ENCODE measurements around the gene DEDD.

The DEDD gene

DNA sequence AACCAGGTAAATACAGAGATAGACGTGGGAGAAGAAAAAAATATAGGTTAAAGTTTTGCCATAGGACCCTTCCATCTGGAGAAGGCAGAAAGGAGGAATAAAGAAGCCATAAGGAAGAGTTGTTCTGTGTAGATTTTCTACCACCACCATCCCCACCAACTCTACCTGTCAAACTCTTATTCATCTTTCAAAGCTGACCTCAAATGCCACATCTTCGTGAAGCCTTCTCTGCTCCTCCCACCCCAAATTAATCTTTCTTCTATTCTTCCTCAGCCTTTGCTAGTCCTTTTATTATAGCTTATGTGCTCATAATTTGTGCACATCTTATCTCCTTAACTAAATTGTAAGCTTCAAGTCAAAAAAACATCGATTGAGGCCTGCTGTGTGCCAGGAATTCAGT lies 41.9 kb downstream of the DEDD start:
- DNase-seq, result no peak

DNA sequence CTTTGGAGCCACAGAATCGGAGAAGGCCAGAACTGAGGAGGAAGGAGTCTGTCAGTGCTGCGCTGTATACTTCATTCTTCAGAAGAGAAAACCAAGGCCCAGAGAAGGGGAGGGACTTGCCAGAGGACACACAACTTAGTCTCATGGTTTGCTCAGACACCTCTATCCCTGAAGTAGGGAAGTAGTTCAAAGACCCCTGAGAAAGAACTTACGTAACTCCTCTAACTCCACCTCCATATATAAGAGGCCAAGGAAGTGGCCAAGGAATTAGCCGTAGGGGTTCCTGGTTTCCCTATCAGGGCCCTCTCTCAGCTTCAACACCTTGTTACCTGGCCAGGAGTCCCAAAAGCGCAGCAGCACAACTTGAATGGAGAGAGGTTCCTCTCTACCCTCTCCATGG lies 42.5 kb downstream of the DEDD start:
- no peak for DNase-seq

DNA sequence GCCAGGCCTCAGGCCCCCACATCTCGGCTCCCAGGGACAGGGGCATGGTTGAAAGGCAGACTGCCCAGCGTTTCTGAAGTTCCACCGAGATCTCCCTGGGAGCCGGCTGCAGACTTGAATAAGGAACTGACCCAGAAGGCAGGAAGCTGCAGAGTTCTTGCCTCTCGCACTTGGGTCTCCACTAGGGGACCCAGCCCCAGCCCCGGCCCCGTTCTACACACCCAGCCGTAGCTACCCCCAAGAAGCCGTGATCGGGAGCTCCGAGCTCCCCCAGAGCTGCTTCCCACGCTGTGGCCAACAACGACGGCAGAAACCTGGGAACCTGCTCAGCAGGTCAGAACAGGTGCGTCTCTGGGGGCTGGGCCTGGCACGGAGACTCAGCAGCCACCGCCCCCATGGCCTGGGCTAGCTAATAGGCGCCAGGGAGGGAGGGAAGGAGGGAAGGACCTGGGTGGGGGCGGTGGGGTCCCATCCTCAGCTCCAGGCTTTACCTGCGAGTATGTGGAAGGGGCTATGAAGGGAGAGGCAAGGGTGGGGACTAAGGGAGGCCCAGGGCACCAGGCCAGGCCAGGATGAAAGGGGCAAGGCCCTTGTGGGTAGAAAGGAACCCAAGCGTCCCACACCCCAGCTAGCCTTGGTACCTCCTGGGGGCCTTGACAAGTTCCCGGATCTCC lies 43.1 kb downstream of the DEDD start, which contains the start of gene NECTIN4:
TSS of gene NECTIN4 (minus strand) at position 308 of the 674 bp plus-strand sequence. CDS start at position 46, 262 bp downstream.
- DNase-seq, result no peak

DNA sequence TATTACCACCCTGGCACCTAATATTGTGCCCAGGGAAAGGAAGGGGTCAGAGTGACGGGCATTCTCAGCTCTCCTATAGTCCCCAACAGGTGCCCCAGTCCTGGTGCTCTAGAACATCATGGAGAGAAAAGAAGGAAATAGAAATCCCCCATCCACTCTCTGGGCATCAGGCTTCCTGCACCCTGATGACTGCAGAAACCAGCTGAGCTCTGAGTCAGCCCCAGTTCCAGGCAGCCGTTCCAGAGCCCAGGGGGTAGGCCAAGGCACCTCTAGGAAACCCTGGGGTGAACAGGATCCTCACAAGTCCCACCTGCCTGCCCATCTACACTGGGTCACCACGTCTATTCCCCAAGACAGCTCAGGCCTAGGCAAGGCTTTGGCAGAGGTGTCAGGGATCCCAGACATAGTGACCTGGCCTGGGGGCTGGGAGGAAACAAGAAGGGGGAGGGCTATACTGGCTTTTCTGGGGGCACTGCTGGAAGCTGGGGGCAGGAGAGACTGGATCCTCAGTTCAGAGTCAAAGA lies 43.8 kb downstream of the DEDD start:
- no peak for DNase-seq

DNA sequence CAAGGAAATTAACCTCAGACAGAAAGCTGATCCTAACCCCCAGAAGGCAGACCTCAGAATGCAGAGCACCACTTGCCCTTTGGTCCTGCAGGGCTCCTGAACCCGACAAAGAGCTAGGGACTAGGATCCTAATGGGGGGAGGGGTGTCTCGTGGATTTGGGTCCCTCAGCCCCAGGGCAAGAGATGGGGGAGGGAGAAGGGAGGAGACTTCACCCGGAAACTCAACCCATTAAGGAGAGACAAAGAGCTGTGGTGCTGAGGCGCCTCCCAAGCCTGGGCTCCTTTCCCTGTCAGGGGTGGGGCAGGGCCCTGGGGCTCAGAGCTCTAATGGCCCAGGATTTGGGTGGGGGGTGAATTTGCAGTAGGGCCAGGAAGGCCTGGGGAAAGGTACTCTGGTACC lies 46.0 kb downstream of the DEDD start:
- DNase-seq, result no peak

DNA sequence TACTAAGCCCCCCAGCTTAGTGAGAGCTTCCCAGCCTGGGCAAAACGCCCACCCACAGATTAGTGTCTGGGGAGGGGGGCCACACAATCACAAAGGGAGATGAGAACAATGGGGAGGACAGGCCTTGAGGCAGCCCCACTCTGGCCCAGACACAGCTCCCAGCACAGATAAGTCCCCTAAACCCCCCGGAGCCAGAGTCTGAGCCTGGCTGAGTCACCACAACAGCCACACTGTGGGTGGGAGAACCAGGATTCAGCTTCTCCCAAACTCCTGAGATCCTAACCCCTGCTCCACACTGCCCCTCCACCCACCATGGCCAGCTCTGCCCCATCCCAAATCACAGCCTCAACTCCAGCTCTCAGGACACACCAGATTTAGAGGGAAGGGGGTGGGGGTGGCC lies 47.3 kb downstream of the DEDD start:
- DNase-seq, result no peak

DNA sequence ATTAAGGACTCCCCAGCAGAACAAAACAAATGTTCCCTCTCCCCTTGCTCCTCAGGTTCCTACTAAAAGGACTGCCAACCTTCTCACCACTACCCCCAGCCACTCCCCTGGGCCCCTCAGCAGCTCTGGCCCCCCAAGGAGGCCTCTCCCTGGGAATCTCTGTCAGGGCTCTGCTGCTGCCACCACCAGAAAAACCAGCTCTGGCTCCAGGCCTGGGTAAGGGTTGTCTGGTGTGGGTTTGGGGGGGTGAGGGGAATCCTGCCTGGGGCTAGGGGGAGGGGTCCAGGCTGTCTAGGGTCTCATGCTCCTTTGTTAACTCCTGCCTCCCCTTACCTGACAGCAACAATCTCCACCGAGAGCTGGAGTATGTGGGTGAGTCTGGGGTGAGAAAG lies 47.9 kb downstream of the DEDD start:
- DNase-seq, result no peak

DNA sequence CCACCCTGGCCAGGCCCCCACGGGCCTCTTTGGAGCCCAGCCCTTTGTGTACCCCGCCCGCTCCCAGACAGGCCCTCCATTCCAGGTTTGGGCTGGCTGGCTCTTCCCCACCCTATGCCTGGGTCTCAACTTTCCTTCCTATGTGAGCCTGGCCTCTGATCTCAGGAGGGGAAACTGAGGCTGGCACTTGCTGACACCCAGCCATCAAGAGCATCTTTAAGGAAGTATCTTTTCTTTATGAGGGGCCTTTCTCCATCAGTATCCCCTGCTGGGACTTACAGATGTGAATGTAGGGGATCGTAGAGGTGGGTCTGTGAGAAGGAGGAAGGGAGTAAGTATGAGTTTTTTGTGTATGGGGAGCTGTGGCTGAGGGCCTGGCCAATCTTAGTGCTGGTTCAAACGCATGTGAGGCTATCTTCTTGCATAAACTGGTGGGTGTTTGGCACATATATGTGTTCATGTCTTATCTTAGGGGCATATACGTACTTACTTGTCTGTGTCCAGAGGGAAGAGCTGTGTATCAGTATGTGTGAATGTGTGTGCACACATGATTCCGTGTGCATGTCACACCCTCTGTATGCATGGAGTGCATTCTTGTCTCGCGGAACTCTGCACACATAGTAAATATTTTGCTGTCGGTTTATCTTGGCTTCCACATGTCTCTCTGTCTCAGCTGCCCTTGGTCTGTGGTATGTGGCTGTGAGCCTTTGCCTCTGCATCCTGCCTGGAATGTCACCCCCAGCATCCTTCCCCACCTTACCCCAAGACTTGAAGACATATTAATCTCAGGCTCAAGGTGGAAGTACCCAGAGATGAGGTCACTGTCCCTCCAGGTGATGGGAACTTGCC lies 48.5 kb downstream of the DEDD start:
- no peak for DNase-seq

DNA sequence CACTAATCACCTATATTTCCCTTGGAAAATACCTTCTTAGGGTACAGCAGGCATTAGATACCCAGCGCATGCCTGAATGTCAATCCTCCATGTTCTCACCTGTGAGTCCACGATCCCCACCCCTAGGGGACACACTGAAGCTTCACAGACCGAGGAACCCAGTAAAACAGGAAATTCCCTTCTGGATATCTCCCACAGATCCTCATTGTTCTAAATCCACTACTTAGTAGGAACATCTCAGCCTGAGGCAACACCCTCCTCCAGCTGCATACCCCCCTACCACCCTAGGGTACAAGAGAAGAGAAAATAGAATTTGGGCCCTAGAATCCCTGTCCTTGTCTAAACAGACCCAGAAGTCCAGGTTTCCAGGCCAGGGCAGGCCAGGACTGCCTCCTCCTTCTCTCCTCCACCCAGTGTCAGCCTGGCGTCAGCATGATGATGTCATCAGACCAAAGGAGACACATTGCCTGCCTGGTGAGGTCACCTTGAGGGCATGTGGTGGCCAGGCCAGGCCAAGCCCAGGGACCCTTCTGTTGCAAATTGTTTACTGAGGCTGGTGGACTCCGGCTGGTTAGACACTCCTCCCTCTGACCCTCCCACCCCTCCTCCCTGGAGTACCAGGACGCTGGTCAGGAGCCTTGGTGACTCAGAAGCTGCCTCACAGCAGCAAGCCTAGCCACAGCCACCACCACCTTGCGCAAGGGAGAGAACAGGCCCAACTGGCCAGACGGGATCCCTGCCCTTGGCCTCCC lies 49.3 kb downstream of the DEDD start:
- DNase-seq, result no peak

DNA sequence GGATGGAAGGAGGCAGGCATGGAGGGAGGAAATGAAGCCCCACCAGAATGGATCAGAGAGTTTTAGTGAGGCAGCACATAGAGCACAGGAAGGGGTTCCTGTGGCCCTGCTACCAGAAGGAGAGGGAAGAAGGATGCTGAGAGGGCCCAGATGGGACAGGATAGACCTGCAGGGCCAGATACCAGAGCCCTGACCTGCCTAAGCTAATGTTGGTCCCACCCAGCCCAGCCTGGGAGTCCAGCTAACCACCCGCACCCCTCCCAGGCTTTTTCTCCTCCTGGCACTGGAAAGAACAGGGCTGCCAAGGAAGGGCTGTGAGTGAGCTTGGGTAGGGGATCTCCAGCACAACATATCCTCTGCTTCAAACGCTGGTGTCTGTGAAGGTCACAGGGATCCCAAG lies 50.0 kb downstream of the DEDD start:
- DNase-seq, result no peak

DNA sequence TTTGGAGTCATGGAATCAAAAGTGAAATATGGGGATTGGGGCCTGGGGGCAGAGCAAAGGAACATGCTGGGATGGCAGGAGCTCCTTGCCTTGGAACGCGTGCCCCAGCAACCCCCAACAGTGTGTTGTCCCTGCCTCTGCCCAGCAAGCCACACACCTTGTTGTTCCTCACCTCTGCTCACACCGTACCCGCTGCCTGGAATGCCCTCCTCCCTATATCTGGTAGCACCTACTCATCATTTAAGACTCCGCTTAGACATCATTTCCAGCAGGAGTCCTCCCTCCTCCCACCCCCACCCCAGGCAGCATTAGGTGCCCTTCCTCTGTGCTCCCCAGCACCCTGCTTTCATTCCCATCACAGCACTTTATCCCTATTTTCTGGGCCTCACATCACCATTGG lies 50.9 kb downstream of the DEDD start:
- no peak for DNase-seq

DNA sequence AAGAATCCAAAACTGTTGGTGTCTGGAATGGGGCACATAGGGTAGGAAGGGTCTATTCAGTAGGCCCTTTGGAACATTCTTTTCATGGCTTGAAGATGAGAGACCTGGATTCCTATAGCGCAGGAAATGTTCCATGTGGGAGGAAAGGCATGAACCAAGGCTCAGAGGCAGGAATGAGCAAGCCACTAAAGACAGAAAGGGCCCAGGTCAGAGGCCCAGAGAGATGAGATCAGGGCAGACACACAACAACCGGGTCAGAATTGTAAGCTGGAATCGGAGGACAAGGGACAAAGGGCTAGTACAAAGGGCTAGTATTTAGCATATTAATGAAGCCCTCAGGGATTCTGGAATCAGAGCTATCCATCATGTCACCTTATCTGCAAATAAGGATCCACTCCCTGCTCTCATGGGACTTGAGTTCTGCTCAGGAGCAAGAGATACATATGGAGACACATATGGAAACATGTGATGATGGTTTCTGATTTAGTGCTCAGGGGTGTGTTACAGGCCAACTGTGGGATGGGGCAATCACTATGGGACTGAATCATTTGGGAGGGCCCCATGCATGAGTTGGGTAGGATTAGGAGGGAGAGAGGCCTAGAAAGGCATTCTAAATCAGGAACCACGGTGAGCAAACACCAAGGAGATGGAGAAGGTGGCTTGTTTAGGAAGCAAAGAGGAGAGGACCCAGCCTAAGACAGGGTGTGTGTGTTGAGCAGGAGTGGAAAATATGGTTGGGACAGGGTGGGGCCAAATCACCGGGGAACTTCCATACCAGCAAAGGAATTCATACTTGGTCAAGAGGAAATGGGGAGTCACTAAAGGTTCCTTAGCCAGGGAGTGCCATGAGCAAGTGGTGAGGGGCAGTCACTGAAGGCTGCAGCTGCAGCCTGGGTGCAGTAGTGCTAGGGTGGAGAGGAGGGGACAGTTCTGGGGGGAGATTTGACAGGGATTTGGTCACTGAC lies 51.7 kb downstream of the DEDD start:
- DNase-seq, result no peak

DNA sequence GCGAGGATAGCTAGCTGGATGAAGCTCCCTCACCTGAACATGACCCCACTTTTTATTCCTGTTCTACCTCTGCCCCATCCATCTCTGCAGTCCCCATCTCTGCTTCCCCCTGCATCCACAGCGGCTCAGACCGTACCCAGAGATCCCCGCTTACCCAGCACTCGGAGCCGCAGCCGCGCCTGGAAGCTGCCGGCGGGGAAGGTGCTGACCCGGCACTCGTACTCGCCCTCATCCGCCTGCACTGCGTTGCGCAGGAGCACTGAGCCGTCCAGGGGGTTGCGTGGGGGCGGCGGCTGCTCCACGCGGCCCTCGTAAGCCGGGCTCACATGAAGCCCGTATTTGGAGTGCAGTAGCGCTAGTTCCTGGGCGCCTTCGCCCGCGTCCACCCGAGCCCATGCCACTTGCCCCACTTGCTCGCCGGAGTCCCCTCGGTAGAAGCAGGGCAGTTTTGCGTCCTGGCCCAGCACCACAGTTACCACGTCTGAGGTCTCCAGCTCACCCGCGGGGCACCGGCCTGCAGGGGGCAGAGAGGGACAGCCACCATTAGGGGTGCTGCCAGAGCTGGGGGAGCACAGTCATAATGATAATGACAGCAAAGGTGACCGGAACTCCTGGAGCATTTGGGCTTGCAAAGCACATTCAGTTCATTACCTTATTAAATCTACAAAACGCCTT lies 52.9 kb downstream of the DEDD start:
- DNase-seq, result no peak

DNA sequence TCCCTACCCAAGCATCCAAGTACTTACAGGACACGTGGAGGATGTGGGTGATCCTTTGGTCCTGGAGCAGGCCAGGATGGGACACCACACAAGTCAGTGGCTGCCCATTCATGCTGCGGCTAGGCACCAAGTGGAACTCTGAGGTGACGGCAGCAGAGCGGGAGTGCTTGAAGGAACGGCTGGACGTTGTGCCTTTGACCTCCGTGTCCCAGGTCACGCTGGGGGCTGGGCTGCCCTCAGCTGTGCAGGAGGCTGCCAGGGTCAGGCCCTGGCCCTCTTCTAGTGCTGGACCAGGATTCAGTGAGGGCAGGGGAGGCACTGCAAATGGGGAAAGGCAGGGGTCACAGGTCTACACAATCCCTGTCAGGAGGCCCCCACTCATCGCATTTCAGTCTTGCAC lies 55.0 kb downstream of the DEDD start:
- DNase-seq, result no peak

DNA sequence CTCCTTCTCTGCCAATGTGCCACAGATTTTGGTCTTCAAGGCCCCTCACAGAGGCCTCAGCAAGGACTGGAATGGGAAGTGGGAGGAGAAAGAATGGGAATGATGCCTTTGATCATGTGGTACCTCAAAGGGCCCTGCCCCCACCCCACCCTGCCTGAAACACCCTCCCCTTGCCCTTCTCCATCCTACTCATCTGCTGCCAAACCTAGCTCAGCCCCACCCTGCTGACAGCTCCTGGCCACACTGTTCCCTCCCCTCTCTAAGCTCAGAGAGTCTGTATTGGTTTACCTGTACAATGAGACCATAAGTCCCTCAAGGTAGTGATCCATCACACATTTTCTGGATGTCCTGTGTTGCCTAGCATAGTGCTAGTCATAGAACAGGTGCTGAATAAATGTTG lies 56.1 kb downstream of the DEDD start:
- DNase-seq, result no peak

DNA sequence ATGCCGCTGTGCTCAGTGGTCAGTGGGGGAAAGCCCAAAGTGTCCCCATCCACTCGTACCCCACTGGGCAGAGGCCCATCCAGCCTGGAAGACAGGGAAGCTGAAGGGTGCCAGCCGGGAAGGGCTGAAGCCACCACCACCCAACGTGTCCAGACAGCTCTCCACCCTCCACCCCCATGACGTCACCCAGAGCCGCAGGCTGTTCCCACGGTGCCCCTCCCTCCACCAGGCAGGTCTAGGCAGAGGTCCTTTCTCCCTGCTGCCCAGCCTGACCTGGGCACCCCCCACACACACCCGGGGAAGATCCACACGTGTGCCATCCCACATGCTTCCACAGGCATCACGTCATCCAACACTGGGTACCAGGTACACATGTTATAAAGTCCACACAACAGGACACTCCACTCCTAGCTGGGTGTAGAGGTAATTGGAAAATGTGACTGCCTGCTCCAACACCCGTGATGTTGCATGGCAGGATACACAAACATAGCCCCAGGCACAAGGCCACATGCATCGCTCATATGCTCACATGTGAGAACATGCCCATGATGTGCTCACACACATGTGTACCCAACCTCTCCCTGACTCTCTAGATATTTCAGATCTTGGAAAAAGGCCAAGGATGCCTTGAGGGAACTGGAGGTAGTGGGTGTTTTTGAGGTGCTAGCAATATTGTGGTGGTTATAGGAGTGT lies 57.6 kb downstream of the DEDD start:
- no peak for DNase-seq

DNA sequence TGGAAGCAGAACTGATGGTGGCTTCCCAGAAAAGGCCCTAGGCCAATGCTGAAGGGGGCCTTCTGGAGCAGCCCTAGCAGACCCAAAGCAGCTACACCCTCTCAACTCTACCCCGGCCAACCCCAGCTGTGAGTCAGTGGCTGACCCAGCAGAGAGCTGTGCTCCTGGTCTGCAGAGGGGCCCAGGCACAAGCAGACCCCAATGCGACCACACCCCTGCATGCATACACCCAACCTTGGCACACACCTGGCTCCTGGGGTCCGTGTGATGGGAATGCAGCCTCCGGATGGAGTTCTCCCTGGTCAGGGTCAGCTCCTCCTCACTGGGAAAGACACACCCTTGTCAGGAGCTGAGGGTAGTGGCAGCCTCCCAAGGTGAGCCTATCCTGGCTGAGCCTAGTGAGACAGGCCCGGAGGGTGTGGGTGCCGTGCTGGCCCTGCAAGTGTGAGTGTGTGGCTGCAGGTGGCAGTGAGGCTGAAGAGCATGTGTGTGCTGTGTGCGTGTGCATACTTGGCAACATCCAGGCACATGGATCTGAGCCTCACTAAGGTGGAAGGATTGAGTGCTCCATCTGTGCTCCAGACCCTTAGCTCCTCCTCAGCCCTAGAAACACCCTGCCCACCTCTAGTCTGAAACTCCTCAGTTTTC lies 58.9 kb downstream of the DEDD start:
- no peak for DNase-seq

DNA sequence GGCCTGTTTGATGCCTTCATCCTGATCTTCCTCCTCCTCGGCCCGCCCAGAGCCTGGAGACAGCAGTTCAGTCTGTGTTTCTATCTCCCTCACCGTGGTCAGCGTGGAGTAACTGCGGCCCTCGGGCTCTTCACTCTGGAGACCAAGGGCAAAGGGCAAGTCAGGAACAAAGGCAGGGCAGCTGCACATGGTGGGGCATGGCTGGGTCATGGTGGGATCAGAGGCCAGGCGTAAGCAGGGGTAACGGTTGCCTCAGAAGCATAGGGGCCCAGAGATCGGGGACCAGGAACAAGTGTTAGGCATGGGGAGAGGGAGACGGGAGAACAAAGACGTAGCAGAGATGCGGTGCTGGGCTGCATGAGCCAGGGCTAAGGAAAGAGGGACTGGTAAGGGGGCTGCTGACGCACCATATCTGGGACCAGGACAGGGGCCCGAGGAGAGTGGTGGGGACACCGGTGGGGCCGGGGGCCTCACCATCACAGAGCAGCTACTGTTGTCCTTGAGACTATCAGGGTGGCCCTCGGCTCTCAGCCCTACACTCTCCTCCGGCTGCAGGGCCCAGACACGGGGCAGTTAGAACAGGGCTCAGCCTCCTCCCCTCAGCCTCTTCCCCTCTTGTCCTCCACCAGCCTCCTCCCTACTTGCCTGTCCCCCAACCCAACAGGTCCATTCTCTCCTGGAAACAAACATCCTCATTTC lies 59.6 kb downstream of the DEDD start:
- DNase-seq, result no peak

DNA sequence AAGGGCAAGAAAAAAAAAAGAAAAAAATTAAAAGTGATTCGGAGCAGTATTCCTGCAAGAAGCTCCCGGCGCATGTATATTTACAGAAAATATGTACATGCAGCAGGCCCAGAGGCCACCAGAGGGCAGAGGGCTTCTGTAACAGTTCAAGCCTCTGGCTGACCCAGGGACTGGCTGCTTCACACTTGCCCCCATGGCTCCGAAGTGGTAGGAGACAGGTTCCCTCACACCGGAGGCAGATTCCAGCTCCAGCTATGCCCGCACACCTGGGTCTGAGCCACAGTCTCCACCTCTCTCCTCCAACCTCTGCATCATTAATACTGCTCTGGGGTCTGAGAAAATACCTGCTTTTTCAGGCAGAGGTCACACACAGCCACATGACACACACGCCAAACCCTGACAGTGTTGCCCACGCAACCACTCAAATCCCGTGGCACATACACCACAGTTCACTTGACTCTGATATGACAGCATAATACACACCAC lies 60.5 kb downstream of the DEDD start:
- no peak for DNase-seq
